GOT3 (cell line): ENCODE measurements around the gene LSM6.

ENCODE experiments used
- DNase-seq: peaks from one replicate; lab custom pipeline; 2025; ENCODE audit warnings: mixed read lengths; lab: John Stamatoyannopoulos, UW

Gene LSM6

GRCh38 chr4:146175541-146176453 lies at the start of gene LSM6:
LSM6 (plus strand) TSS chr4:146175718; CDS start chr4:146182922, 7,204 bp downstream.
- peak; percentile 6 for DNase-seq

GRCh38 chr4:146132445-146132844 lies 43.1 kb upstream of the LSM6 start:
- peak; percentile 1 for DNase-seq

GRCh38 chr4:146134761-146135445 lies 40.6 kb upstream of the LSM6 start:
- peak; percentile 3 for DNase-seq

GRCh38 chr4:146135941-146136340 lies 39.6 kb upstream of the LSM6 start:
- DNase-seq: no peak

- DNase-seq: no peak
These were observed 32.8 kb upstream of the LSM6 start for GRCh38 chr4:146142768-146143167.

- DNase-seq: no peak
These were observed 31.6 kb upstream of the LSM6 start for GRCh38 chr4:146143888-146144287.

- DNase-seq: no peak
These were observed 28.6 kb upstream of the LSM6 start for GRCh38 chr4:146146918-146147317.

GRCh38 chr4:146148021-146148420 lies 27.5 kb upstream of the LSM6 start:
- DNase-seq: no peak

- no peak for DNase-seq
These were observed 21.5 kb upstream of the LSM6 start for GRCh38 chr4:146154057-146154456.

- DNase-seq: no peak
These were observed 20.3 kb upstream of the LSM6 start for GRCh38 chr4:146155152-146155724.

- DNase-seq: no peak
These were observed 17.3 kb upstream of the LSM6 start for GRCh38 chr4:146158036-146158745.

GRCh38 chr4:146159384-146160058 lies 16.0 kb upstream of the LSM6 start:
- no peak for DNase-seq

- no peak for DNase-seq
These were observed 14.3 kb upstream of the LSM6 start for GRCh38 chr4:146161243-146161642.

GRCh38 chr4:146165221-146165620 lies 10.3 kb upstream of the LSM6 start:
- no peak for DNase-seq

GRCh38 chr4:146165840-146166239 lies 9.7 kb upstream of the LSM6 start:
- no peak for DNase-seq

GRCh38 chr4:146170149-146170548 lies 5.4 kb upstream of the LSM6 start:
- no peak for DNase-seq

GRCh38 chr4:146176891-146177290 lies 1.4 kb downstream of the LSM6 start:
- no peak for DNase-seq

GRCh38 chr4:146178126-146178525 lies 2.6 kb downstream of the LSM6 start:
- no peak for DNase-seq

- no peak for DNase-seq
These were observed 4.4 kb downstream of the LSM6 start for GRCh38 chr4:146179784-146180370.

GRCh38 chr4:146182443-146182842 lies 6.9 kb downstream of the LSM6 start:
- no peak for DNase-seq

GRCh38 chr4:146183209-146183608 lies 7.7 kb downstream of the LSM6 start:
- DNase-seq: no peak
